WTC11 (cell line): ENCODE measurements around the gene FGR.

ENCODE experiments used
- CTCF ChIP-seq: fragments of 200-600 bp; IDR thresholded peaks from 2 replicates; pipeline ENCODE4 v1.8.0; 2022; ENCODE audit warnings: antibody characterized with exemption
- E2F4 ChIP-seq: sonication (generic); formaldehyde crosslinking; IDR thresholded peaks from 2 replicates; pipeline ENCODE4 v1.8.1; 2022; ENCODE audit warnings: low read depth, mild to moderate bottlenecking, moderate library complexity, missing genetic modification reagents, borderline replicate concordance
- MAX ChIP-seq: sonication (generic); formaldehyde crosslinking; IDR thresholded peaks from 2 replicates; pipeline ENCODE4 v1.8.0; 2022; ENCODE audit warnings: mild to moderate bottlenecking, missing genetic modification reagents
- SP1 ChIP-seq: sonication (generic); formaldehyde crosslinking; conservative IDR thresholded peaks from 2 replicates; pipeline ENCODE4 v1.8.1; 2022; ENCODE audit warnings: missing genetic modification reagents
- TEAD4 ChIP-seq: sonication (generic); formaldehyde crosslinking; IDR thresholded peaks from 2 replicates; pipeline ENCODE4 v1.8.0; 2022; ENCODE audit warnings: mild to moderate bottlenecking, missing genetic modification reagents
- ZBTB21 ChIP-seq: sonication (generic); formaldehyde crosslinking; IDR thresholded peaks from 2 replicates; pipeline ENCODE4 v1.8.1; 2023; ENCODE audit warnings: mild to moderate bottlenecking, missing genetic modification reagents, borderline replicate concordance
- ZNF512 ChIP-seq: sonication (generic); formaldehyde crosslinking; IDR thresholded peaks from 2 replicates; pipeline ENCODE4 v1.8.1; 2022; ENCODE audit warnings: missing genetic modification reagents, borderline replicate concordance
- TF ChIP-seq, protein P1 (sequence below): sonication (generic); formaldehyde crosslinking; IDR thresholded peaks from 2 replicates; pipeline ENCODE4 v1.8.0; 2023; ENCODE audit warnings: mild to moderate bottlenecking, missing genetic modification reagents

- TF ChIP-seq MAX (CRISPR knock-in tag) (no peak), CTCF (no peak), ZNF512 (CRISPR knock-in tag) (no peak), TEAD4 (CRISPR knock-in tag) (no peak), SP1 (CRISPR knock-in tag) (no peak), ZBTB21 (no peak), E2F4 (CRISPR knock-in tag) (no peak)
- TF ChIP-seq, protein P1, sequence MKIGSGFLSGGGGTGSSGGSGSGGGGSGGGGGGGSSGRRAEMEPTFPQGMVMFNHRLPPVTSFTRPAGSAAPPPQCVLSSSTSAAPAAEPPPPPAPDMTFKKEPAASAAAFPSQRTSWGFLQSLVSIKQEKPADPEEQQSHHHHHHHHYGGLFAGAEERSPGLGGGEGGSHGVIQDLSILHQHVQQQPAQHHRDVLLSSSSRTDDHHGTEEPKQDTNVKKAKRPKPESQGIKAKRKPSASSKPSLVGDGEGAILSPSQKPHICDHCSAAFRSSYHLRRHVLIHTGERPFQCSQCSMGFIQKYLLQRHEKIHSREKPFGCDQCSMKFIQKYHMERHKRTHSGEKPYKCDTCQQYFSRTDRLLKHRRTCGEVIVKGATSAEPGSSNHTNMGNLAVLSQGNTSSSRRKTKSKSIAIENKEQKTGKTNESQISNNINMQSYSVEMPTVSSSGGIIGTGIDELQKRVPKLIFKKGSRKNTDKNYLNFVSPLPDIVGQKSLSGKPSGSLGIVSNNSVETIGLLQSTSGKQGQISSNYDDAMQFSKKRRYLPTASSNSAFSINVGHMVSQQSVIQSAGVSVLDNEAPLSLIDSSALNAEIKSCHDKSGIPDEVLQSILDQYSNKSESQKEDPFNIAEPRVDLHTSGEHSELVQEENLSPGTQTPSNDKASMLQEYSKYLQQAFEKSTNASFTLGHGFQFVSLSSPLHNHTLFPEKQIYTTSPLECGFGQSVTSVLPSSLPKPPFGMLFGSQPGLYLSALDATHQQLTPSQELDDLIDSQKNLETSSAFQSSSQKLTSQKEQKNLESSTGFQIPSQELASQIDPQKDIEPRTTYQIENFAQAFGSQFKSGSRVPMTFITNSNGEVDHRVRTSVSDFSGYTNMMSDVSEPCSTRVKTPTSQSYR (CRISPR knock-in tag) = no peak
Measured at GRCh38 chr1:27638047-27638734, 3.2 kb upstream of the FGR start.
